GM10266 (cell line): ENCODE measurements around the gene SH3RF2.
A peak's percentile ranks its signal among the peaks of the same experiment; 100 is the strongest.

ENCODE experiments used
- DNase-seq: peaks from one replicate; pipeline ENCODE4 v3.0.0; 2012; ENCODE audit errors: extremely low spot score
- TF ChIP-seq, protein P1 (sequence below): IDR thresholded peaks from 2 replicates; pipeline ENCODE4 v1.5.1; 2012; ENCODE audit warnings: mild to moderate bottlenecking, low read depth; ENCODE audit not compliant: control insufficient read depth, insufficient read depth; ENCODE audit errors: missing control alignments

SH3RF2 gene

DNA sequence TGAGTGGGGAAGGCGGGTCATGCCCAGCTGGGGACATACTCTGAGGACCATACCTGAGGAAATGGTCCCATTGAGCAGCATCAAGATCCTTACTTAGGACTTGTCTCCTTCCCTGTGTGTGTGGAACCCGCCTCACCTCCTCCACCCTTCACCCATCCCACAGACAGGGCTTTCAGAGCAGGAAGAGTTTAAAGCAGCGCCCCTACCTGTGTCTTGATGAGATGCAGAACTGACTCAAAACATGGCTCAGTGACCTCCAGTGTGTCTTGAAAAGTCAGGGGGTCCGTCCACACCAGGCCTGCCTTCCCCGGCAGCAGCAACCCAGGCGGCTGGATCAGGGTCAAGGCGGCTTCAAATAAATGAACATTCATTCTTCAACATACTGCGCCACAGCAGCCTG is 130.6 kb downstream of the SH3RF2 start:
- TF ChIP-seq, protein P1, sequence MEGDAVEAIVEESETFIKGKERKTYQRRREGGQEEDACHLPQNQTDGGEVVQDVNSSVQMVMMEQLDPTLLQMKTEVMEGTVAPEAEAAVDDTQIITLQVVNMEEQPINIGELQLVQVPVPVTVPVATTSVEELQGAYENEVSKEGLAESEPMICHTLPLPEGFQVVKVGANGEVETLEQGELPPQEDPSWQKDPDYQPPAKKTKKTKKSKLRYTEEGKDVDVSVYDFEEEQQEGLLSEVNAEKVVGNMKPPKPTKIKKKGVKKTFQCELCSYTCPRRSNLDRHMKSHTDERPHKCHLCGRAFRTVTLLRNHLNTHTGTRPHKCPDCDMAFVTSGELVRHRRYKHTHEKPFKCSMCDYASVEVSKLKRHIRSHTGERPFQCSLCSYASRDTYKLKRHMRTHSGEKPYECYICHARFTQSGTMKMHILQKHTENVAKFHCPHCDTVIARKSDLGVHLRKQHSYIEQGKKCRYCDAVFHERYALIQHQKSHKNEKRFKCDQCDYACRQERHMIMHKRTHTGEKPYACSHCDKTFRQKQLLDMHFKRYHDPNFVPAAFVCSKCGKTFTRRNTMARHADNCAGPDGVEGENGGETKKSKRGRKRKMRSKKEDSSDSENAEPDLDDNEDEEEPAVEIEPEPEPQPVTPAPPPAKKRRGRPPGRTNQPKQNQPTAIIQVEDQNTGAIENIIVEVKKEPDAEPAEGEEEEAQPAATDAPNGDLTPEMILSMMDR: no peak
- DNase-seq: no peak

DNA sequence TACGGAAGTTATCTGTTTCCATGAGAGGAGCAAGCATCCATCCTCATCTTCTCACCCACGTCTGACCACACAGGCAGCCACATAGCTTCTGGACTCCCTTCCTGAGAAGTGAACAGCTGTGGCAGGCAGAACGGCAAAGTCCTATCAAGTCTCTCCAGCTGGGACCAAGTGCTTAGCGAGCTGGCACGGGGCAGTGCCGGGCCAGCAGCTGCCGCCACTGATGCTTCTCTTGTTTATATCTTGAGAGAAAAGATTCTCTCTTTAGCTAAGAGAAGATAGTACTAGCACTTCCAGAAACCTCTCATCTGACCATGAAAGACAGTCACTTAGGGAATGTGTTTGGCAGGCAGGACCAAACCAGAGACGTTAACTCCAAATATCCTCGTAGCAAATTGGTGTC is 131.8 kb downstream of the SH3RF2 start:
- no peak for DNase-seq
- TF ChIP-seq, protein P1: no peak

- DNase-seq: peak; percentile 19
These were observed 132.8 kb downstream of the SH3RF2 start for GRCh38 chr5:146068977-146069779.

GRCh38 chr5:146069780-146070099 is 133.4 kb downstream of the SH3RF2 start:
- TF ChIP-seq, protein P1: no peak

More at GRCh38 chr5:146068977-146069779, 132.8 kb downstream of the SH3RF2 start:
- TF ChIP-seq, protein P1: no peak

DNA sequence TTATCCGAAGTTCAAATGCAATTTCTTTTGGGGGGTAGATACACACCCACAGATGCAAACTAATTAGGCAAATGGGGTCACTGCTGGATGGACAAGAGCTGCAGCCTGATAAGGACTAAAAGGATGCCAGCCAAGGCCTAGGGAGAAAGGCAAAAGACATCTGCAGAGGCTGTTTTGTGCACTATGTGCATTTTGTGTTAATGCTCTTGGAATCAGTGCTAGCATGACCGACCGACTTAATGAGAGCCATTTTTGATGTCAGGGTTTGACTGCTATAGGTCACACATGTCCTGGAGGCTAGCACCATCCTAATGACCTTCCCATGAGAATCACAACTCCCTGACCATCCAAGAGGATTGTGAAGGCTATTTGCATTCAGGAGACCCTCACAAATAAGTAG is 134.4 kb downstream of the SH3RF2 start:
- TF ChIP-seq, protein P1: no peak
- no peak for DNase-seq

More at GRCh38 chr5:146069780-146070099, 133.4 kb downstream of the SH3RF2 start:
- DNase-seq: no peak

- DNase-seq: no peak
- TF ChIP-seq, protein P1: no peak
These were observed 134.8 kb downstream of the SH3RF2 start for GRCh38 chr5:146071171-146071570.

- DNase-seq: no peak
- TF ChIP-seq, protein P1: no peak
These were observed 136.2 kb downstream of the SH3RF2 start for GRCh38 chr5:146072595-146072994.
